CD4-positive, CD25-positive, alpha-beta regulatory T cell (primary cell): Measurements from ENCODE around the gene RNF130. TPM values are rescaled to one million over a fixed set of nuclear protein-coding genes. Genes with fewer than 3 reads are reported as not detected.

ENCODE experiments used
- ATAC-seq, 2 donors: fragments of 150-1000 bp; cut with Tn5 transposase; one replicate each; pipeline ENCODE4 v1.10.0; 2021; ENCODE audit warnings: low read depth in 2 of 2, moderate number of reproducible peaks in 2 of 2, moderate library complexity in 1 of 2
- DNase-seq, 3 donors: peaks; one replicate each; pipeline versions ENCODE4 v3.0.0 to v3.0.0-alpha.2; 2012 to 2022; ENCODE audit warnings: mixed read lengths in 1 of 3
- H3K27ac ChIP-seq: one replicate; pipeline ENCODE4 v1.7.0; 2013; ENCODE audit warnings: mild to moderate bottlenecking, low read length; ENCODE audit not compliant: insufficient read depth, poor library complexity, severe bottlenecking
- H3K27me3 ChIP-seq: one replicate; pipeline ENCODE4 v1.7.0; 2013; ENCODE audit warnings: low read length; ENCODE audit not compliant: control insufficient read depth, insufficient read depth
- H3K36me3 ChIP-seq: one replicate; pipeline ENCODE4 v1.7.0; 2013; ENCODE audit warnings: mild to moderate bottlenecking, low read length, moderate library complexity; ENCODE audit not compliant: control insufficient read depth, insufficient read depth
- H3K4me1 ChIP-seq: 2 replicates; pipeline ENCODE4 v1.7.0; 2013; ENCODE audit warnings: mild to moderate bottlenecking, low read length; ENCODE audit not compliant: insufficient read depth, control insufficient read depth, poor library complexity, severe bottlenecking
- H3K4me3 ChIP-seq: one replicate; pipeline ENCODE4 v1.7.0; 2013; ENCODE audit warnings: low read depth, mild to moderate bottlenecking, low read length, moderate library complexity
- H3K9me3 ChIP-seq, 2 experiments: 1 replicate in 1 of 2; 2 replicates in 1 of 2; pipeline ENCODE4 v1.7.0; 2013; ENCODE audit warnings: low read length in 2 of 2, mild to moderate bottlenecking in 1 of 2, moderate library complexity in 1 of 2; ENCODE audit not compliant: control insufficient read depth in 2 of 2
- H3K27ac Mint-ChIP-seq, 3 donors: one replicate each; pipeline ENCODE4 v1.8.0; 2020 to 2022; ENCODE audit warnings: mild to moderate bottlenecking in 3 of 3, mixed read lengths in 3 of 3, moderate library complexity in 2 of 3
- H3K27me3 Mint-ChIP-seq: one replicate; pipeline ENCODE4 v1.8.0; 2022; ENCODE audit warnings: mild to moderate bottlenecking, mixed read lengths
- H3K36me3 Mint-ChIP-seq: one replicate; pipeline ENCODE4 v1.8.0; 2020; ENCODE audit warnings: mixed read lengths
- H3K4me1 Mint-ChIP-seq, 4 donors: one replicate each; pipeline ENCODE4 v1.8.0; 2020 to 2022; ENCODE audit warnings: mixed read lengths in 4 of 4, mild to moderate bottlenecking in 1 of 4
- H3K4me3 Mint-ChIP-seq, 4 donors: one replicate each; pipeline ENCODE4 v1.8.0; 2020 to 2022; ENCODE audit warnings: mild to moderate bottlenecking in 4 of 4, mixed read lengths in 4 of 4, moderate library complexity in 3 of 4
- H3K9me3 Mint-ChIP-seq, 7 donors: one replicate each; pipeline ENCODE4 v1.8.0; 2020 to 2022; ENCODE audit warnings: mixed read lengths in 7 of 7, mild to moderate bottlenecking in 3 of 7, moderate library complexity in 2 of 7
- polyA plus RNA-seq, 4 donors: library from polyadenylated mRNA; unstranded; fragments of 300-500 nt; fragmentation: Illumina TruSeq; gene quantifications; one replicate each; pipeline ENCODE4 v1.2.3, GENCODE V29; 2021
- total RNA-seq: library from RNA; stranded (reverse); gene quantifications from one replicate; pipeline ENCODE4 v1.2.3, GENCODE V29; 2022

Gene RNF130
- total and polyA plus RNA-seq, 5 donors from 2014 or later: 3.5 to 10.9 (median 5.6) TPM

- Histone ChIP-seq H3K27ac (no peak overlapping the region), H3K36me3 (no peaks in the 10 kb centered on the region), H3K4me3 (no peak overlapping the region), H3K9me3 (no peaks in the 10 kb centered on the region), H3K4me1 (no peaks in the 10 kb centered on the region), H3K27me3 (peaks cover 3% of the 10 kb centered on the region)
- Mint-ChIP-seq H3K4me1 (no peaks in the 10 kb centered on the region), H3K4me3 (no peak overlapping the region), H3K36me3 (peaks cover 7% of the 10 kb centered on the region), H3K27me3 (peaks cover 14% of the 10 kb centered on the region), H3K27ac (no peak overlapping the region), H3K9me3 (peaks cover 0 to 2% (median 0%) of the 10 kb centered on the region in 7 donors)
- DNase-seq: no peak
- no peak for ATAC-seq
Observed at GRCh38 chr5:179955062-179955461, 116.5 kb downstream of the RNF130 start.

- Mint-ChIP-seq H3K36me3 (peaks cover 7% of the 10 kb centered on the region), H3K27ac (no peak overlapping the region), H3K4me1 (no peaks in the 10 kb centered on the region), H3K27me3 (peaks cover 14% of the 10 kb centered on the region), H3K4me3 (no peak overlapping the region), H3K9me3 (peaks cover 0 to 2% (median 0%) of the 10 kb centered on the region in 7 donors)
- Histone ChIP-seq H3K9me3 (no peaks in the 10 kb centered on the region), H3K4me3 (no peak overlapping the region), H3K4me1 (no peaks in the 10 kb centered on the region), H3K36me3 (no peaks in the 10 kb centered on the region), H3K27me3 (peaks cover 3% of the 10 kb centered on the region), H3K27ac (no peak overlapping the region)
- no peak for DNase-seq
- ATAC-seq: no peak
Observed at GRCh38 chr5:179954434-179954833, 117.1 kb downstream of the RNF130 start.

- Histone ChIP-seq H3K9me3 (no peaks in the 10 kb centered on the region), H3K27ac (no peak overlapping the region), H3K4me3 (no peak overlapping the region), H3K27me3 (peaks cover 3% of the 10 kb centered on the region), H3K4me1 (no peaks in the 10 kb centered on the region), H3K36me3 (no peaks in the 10 kb centered on the region)
- Mint-ChIP-seq H3K4me1 (no peaks in the 10 kb centered on the region), H3K9me3 (peaks cover 0 to 2% (median 0%) of the 10 kb centered on the region in 7 donors), H3K27ac (no peak overlapping the region), H3K36me3 (peaks cover 7% of the 10 kb centered on the region), H3K27me3 (peaks cover 14% of the 10 kb centered on the region), H3K4me3 (no peak overlapping the region)
- DNase-seq (no peak), ATAC-seq (no peak)
Observed at GRCh38 chr5:179953987-179954386, 117.6 kb downstream of the RNF130 start.

GRCh38 chr5:179936976-179937681 is 134.4 kb downstream of the RNF130 start:
- no peak for ATAC-seq
- H3K9me3 Mint-ChIP-seq: peaks cover 0 to 2% (median 0%) of the 10 kb centered on the region in 7 donors
- peaks cover 0 to 5% (median 0%) of the 10 kb centered on the region in 4 donors for H3K4me1 Mint-ChIP-seq
- H3K4me1 ChIP-seq: no peaks in the 10 kb centered on the region
- H3K27ac ChIP-seq: no peak overlapping the region
- H3K4me3 Mint-ChIP-seq: no peak overlapping the region
- no peaks in the 10 kb centered on the region for H3K36me3 Mint-ChIP-seq
- H3K27me3 Mint-ChIP-seq: peaks cover 34% of the 10 kb centered on the region
- H3K9me3 ChIP-seq: no peaks in the 10 kb centered on the region
- peaks cover 8% of the 10 kb centered on the region for H3K27me3 ChIP-seq
- H3K36me3 ChIP-seq: no peaks in the 10 kb centered on the region
- H3K27ac Mint-ChIP-seq: no peak overlapping the region
- no peak overlapping the region for H3K4me3 ChIP-seq
- no peak for DNase-seq

GRCh38 chr5:179930788-179931473 is 140.6 kb downstream of the RNF130 start:
- Histone ChIP-seq H3K4me3 (no peak overlapping the region), H3K9me3 (no peaks in the 10 kb centered on the region), H3K27me3 (peaks cover 2% of the 10 kb centered on the region), H3K4me1 (no peaks in the 10 kb centered on the region), H3K36me3 (no peaks in the 10 kb centered on the region), H3K27ac (no peak overlapping the region)
- no peaks in the 10 kb centered on the region for H3K36me3 Mint-ChIP-seq
- H3K4me1 Mint-ChIP-seq: no peaks in the 10 kb centered on the region
- no peak for DNase-seq
- H3K27me3 Mint-ChIP-seq: peaks cover 20% of the 10 kb centered on the region
- H3K9me3 Mint-ChIP-seq: no peaks in the 10 kb centered on the region
- ATAC-seq: no peak
- H3K27ac Mint-ChIP-seq: no peak overlapping the region
- H3K4me3 Mint-ChIP-seq: no peak overlapping the region

GRCh38 chr5:179927824-179928223 is 143.7 kb downstream of the RNF130 start:
- H3K27ac ChIP-seq: no peak overlapping the region
- peaks cover 10% of the 10 kb centered on the region for H3K27me3 Mint-ChIP-seq
- no peaks in the 10 kb centered on the region for H3K9me3 ChIP-seq
- no peak overlapping the region for H3K4me3 ChIP-seq
- DNase-seq: no peak
- ATAC-seq: no peak
- peaks cover 0 to 1% (median 0%) of the 10 kb centered on the region in 7 donors for H3K9me3 Mint-ChIP-seq
- H3K4me1 Mint-ChIP-seq: no peaks in the 10 kb centered on the region
- no peaks in the 10 kb centered on the region for H3K36me3 ChIP-seq
- H3K36me3 Mint-ChIP-seq: no peaks in the 10 kb centered on the region
- H3K4me3 Mint-ChIP-seq: no peak overlapping the region
- no peaks in the 10 kb centered on the region for H3K4me1 ChIP-seq
- no peak overlapping the region for H3K27ac Mint-ChIP-seq
- no peaks in the 10 kb centered on the region for H3K27me3 ChIP-seq

GRCh38 chr5:179926657-179927056 is 144.9 kb downstream of the RNF130 start:
- Mint-ChIP-seq H3K4me3 (no peak overlapping the region), H3K4me1 (no peaks in the 10 kb centered on the region), H3K36me3 (no peaks in the 10 kb centered on the region), H3K27ac (no peak overlapping the region), H3K27me3 (peaks cover 6% of the 10 kb centered on the region), H3K9me3 (peaks cover 0 to 1% (median 0%) of the 10 kb centered on the region in 7 donors)
- no peak overlapping the region for H3K27ac ChIP-seq
- H3K9me3 ChIP-seq: no peaks in the 10 kb centered on the region
- ATAC-seq: no peak
- no peaks in the 10 kb centered on the region for H3K36me3 ChIP-seq
- H3K4me3 ChIP-seq: no peak overlapping the region
- no peak for DNase-seq
- no peaks in the 10 kb centered on the region for H3K4me1 ChIP-seq
- H3K27me3 ChIP-seq: no peaks in the 10 kb centered on the region
